OCI-LY1 (cell line): ENCODE results near the gene TAS1R2.

Experiments
- H2AFZ ChIP-seq: fragments of 200-600 bp; sonication (generic), shearing (Covaris generic); 2 replicates; pipeline ENCODE4 v1.6.0; 2014; ENCODE audit warnings: antibody characterized with exemption, mild to moderate bottlenecking, low read length
- H3F3A ChIP-seq: fragments of 200-600 bp; sonication (generic), shearing (Covaris generic); 2 replicates; pipeline ENCODE4 v1.6.0; 2014; ENCODE audit warnings: mild to moderate bottlenecking, antibody characterized with exemption, low read length, moderate library complexity; ENCODE audit not compliant: insufficient read depth
- H3K27ac ChIP-seq: fragments of 200-600 bp; sonication (generic); 2 replicates; pipeline ENCODE4 v1.5.1; 2014; ENCODE audit warnings: low read length, mixed run types, mild to moderate bottlenecking, low read depth; ENCODE audit not compliant: poor library complexity, severe bottlenecking
- H3K27me3 ChIP-seq: fragments of 200-600 bp; sonication (generic); 2 replicates; pipeline ENCODE4 v1.6.0; 2014; ENCODE audit warnings: antibody characterized with exemption, mild to moderate bottlenecking, low read length, moderate library complexity; ENCODE audit not compliant: insufficient read depth
- H3K36me3 ChIP-seq: fragments of 200-600 bp; sonication (generic); 2 replicates; pipeline ENCODE4 v1.6.1; 2014; ENCODE audit warnings: mild to moderate bottlenecking, antibody characterized with exemption, low read length, moderate library complexity, mixed read lengths; ENCODE audit not compliant: insufficient read depth
- H3K4me1 ChIP-seq: fragments of 200-600 bp; sonication (generic); 2 replicates; pipeline ENCODE4 v1.5.1; 2014; ENCODE audit warnings: mild to moderate bottlenecking, low read length, moderate library complexity; ENCODE audit not compliant: insufficient read depth, severe bottlenecking
- H3K4me2 ChIP-seq: fragments of 200-600 bp; sonication (generic), shearing (Covaris generic); 2 replicates; pipeline ENCODE4 v1.6.1; 2014; ENCODE audit warnings: low read length
- H3K4me3 ChIP-seq: fragments of 200-600 bp; sonication (generic); 2 replicates; pipeline ENCODE4 v1.5.1; 2014; ENCODE audit warnings: low read length, low read depth, mild to moderate bottlenecking, mixed read lengths; ENCODE audit not compliant: poor library complexity, severe bottlenecking
- H3K79me2 ChIP-seq: fragments of 200-600 bp; shearing (Covaris generic); 2 replicates; pipeline ENCODE4 v1.6.1; 2016; ENCODE audit warnings: mixed run types, low read length, mixed read lengths; ENCODE audit not compliant: insufficient read depth
- H3K9ac ChIP-seq: fragments of 200-600 bp; sonication (generic), shearing (Covaris generic); 2 replicates; pipeline ENCODE4 v1.6.1; 2014; ENCODE audit warnings: mild to moderate bottlenecking, low read length, mixed read lengths
- H3K9me2 ChIP-seq: fragments of 200-600 bp; sonication (generic), shearing (Covaris generic); 2 replicates; pipeline ENCODE4 v1.6.1; 2014; ENCODE audit warnings: low read depth, mild to moderate bottlenecking, low read length, mixed read lengths
- H3K9me3 ChIP-seq: fragments of 200-600 bp; shearing (Covaris generic); 2 replicates; pipeline ENCODE4 v1.6.1; 2014; ENCODE audit warnings: low read length, mixed read lengths
- H4K20me1 ChIP-seq: fragments of 200-600 bp; sonication (generic), shearing (Covaris generic); 2 replicates; pipeline ENCODE4 v1.6.0; 2016; ENCODE audit warnings: mild to moderate bottlenecking, low read length; ENCODE audit not compliant: insufficient read depth
- EZH2 ChIP-seq: fragments of 200-600 bp; sonication (generic), shearing (Covaris generic); IDR thresholded peaks from 2 replicates; pipeline ENCODE4 v1.8.0; 2017; ENCODE audit warnings: borderline replicate concordance, mixed run types, mild to moderate bottlenecking, antibody characterized with exemption, low read length, moderate library complexity, mixed read lengths
- TF ChIP-seq, protein P1 (sequence below): fragments of 200-600 bp; sonication (generic), shearing (Covaris generic); IDR thresholded peaks from 2 replicates; pipeline ENCODE4 v1.5.1; 2017; ENCODE audit warnings: mild to moderate bottlenecking, antibody characterized with exemption, low read length, moderate library complexity, mixed read lengths

The TAS1R2 gene

DNA sequence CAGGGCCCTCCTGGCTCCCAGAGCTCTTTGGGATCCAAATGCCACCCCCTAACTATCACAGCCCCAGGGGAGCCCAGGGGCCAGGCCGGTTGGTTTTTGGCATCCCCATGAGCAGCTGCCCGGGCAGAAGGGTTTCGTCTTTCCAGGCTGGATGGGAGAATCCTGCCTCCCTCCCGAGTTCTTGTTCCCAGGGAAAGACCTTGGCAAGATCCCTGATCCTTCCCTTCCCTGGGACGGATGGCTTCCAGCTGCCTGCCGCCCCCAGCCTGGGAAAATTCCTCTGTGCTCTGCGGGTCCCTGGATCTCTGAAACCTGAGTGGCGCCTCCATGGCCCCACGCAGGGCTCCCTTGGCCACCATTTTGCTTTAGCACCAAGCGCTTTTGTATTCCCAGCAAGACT, 55.6 kb downstream of the TAS1R2 start:
- Histone ChIP-seq H3K79me2 (no peaks in the 10 kb centered on the region), H3K27me3 (no peaks in the 10 kb centered on the region), H3K9me2 (no peaks in the 10 kb centered on the region), H4K20me1 (no peaks in the 10 kb centered on the region), H3K4me1 (no peaks in the 10 kb centered on the region), H3K36me3 (no peaks in the 10 kb centered on the region), H3K9ac (no peak overlapping the region), H3K4me2 (no peak overlapping the region), H3K9me3 (no peaks in the 10 kb centered on the region), H3F3A (no peaks in the 10 kb centered on the region), H3K4me3 (no peak overlapping the region), H2AFZ (no peak overlapping the region), H3K27ac (no peak overlapping the region)
- TF ChIP-seq, protein P1, sequence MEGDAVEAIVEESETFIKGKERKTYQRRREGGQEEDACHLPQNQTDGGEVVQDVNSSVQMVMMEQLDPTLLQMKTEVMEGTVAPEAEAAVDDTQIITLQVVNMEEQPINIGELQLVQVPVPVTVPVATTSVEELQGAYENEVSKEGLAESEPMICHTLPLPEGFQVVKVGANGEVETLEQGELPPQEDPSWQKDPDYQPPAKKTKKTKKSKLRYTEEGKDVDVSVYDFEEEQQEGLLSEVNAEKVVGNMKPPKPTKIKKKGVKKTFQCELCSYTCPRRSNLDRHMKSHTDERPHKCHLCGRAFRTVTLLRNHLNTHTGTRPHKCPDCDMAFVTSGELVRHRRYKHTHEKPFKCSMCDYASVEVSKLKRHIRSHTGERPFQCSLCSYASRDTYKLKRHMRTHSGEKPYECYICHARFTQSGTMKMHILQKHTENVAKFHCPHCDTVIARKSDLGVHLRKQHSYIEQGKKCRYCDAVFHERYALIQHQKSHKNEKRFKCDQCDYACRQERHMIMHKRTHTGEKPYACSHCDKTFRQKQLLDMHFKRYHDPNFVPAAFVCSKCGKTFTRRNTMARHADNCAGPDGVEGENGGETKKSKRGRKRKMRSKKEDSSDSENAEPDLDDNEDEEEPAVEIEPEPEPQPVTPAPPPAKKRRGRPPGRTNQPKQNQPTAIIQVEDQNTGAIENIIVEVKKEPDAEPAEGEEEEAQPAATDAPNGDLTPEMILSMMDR, result no peak
- no peak for TF ChIP-seq EZH2

DNA sequence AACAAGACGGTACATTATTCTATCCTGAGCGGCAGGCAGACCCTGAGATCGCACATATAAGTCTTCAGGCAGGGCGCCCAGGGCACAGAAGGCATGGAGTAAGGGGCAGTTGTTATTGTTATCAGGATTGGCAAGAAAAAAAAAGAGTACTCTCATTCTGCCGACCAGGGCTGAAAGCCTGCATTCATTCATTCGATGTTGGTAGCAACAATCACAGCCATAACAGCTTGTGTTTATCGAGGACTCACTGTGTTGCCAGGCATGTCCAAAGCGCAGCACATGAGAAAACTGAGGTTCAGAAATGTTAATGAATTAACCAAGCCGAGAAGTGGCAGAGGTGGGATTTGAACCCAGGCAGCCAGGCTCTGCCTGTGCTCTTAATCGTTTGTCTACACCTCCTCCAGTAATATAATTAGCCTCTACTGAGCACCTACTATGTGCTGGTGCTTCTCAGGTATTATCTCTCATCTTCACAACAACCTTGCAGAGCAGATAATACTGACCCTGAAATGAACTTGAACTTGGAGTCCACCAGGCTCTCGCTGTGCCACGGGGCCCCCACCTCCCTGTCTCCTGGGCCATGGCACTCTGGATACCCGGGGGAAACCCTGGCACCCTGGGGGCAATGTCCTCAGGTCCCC, 56.2 kb downstream of the TAS1R2 start:
- TF ChIP-seq EZH2, result no peak
- TF ChIP-seq, protein P1, result no peak
- no peaks in the 10 kb centered on the region for H3K79me2 ChIP-seq
- no peaks in the 10 kb centered on the region for H3F3A ChIP-seq
- no peaks in the 10 kb centered on the region for H3K27me3 ChIP-seq
- no peaks in the 10 kb centered on the region for H3K9me2 ChIP-seq
- H3K36me3 ChIP-seq, result no peaks in the 10 kb centered on the region
- no peak overlapping the region for H3K9ac ChIP-seq
- H3K4me1 ChIP-seq, result no peaks in the 10 kb centered on the region
- no peak overlapping the region for H3K4me2 ChIP-seq
- no peak overlapping the region for H3K27ac ChIP-seq
- H4K20me1 ChIP-seq, result no peaks in the 10 kb centered on the region
- H3K9me3 ChIP-seq, result no peaks in the 10 kb centered on the region
- H2AFZ ChIP-seq, result no peak overlapping the region
- no peak overlapping the region for H3K4me3 ChIP-seq

DNA sequence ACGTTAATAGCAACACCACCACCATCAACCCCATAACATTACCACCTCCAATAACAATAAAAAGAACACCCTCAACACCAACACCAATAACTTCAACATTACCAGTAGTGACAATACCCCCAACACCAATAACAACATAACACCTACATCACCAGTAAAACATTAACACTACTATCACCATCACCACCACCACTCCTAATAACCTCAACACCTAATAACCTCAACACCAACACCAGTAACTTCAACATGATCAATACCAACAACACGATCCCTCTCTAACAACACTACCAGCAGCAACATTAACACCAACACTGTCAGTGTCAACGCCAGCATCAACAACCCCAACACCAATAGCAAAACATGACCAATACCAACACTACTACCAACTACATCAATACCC, 57.2 kb downstream of the TAS1R2 start:
- Histone ChIP-seq H3K27me3 (no peaks in the 10 kb centered on the region), H3K9ac (no peak overlapping the region), H3K27ac (no peak overlapping the region), H3K4me1 (no peaks in the 10 kb centered on the region), H3K79me2 (no peaks in the 10 kb centered on the region), H3K4me2 (no peak overlapping the region), H4K20me1 (no peaks in the 10 kb centered on the region), H3K9me2 (no peaks in the 10 kb centered on the region), H2AFZ (no peak overlapping the region), H3K9me3 (no peaks in the 10 kb centered on the region), H3F3A (no peaks in the 10 kb centered on the region), H3K36me3 (no peaks in the 10 kb centered on the region), H3K4me3 (no peak overlapping the region)
- TF ChIP-seq, protein P1, result no peak
- TF ChIP-seq EZH2, result no peak
